ENCODE measurements around the gene CEP104.

CEP104 gene

GRCh38 chr1:3776231-3776961 is 80.6 kb downstream of the CEP104 start:
- no peak for DNase-seq

- DNase-seq = peak; percentile 43
These were observed 81.4 kb downstream of the CEP104 start for GRCh38 chr1:3775490-3776230.

- DNase-seq = peak; percentile 37
These were observed 82.0 kb downstream of the CEP104 start for GRCh38 chr1:3774946-3775489.

- no peak for DNase-seq
These were observed 82.6 kb downstream of the CEP104 start for GRCh38 chr1:3774276-3774945.

- no peak for DNase-seq
These were observed 83.3 kb downstream of the CEP104 start for GRCh38 chr1:3773572-3774275.

GRCh38 chr1:3772715-3773571 is 84.1 kb downstream of the CEP104 start, which contains the start of gene SMIM1:
Gene SMIM1, plus strand, starts transcription at chr1:3772749. Its CDS starts 2,625 bp downstream, at chr1:3775374.
- no peak for DNase-seq

- DNase-seq = peak; percentile 53
These were observed 84.8 kb downstream of the CEP104 start for GRCh38 chr1:3772027-3772714.

GRCh38 chr1:3771108-3772026 is 85.6 kb downstream of the CEP104 start:
- no peak for DNase-seq

GRCh38 chr1:3770047-3770765 is 86.8 kb downstream of the CEP104 start:
- no peak for DNase-seq

- DNase-seq = no peak
These were observed 88.1 kb downstream of the CEP104 start for GRCh38 chr1:3768811-3769390.

GRCh38 chr1:3767328-3767925 is 89.6 kb downstream of the CEP104 start:
- DNase-seq = no peak

GRCh38 chr1:3763351-3764125 is 93.5 kb downstream of the CEP104 start:
- no peak for DNase-seq

GRCh38 chr1:3762873-3763228 is 94.2 kb downstream of the CEP104 start:
- DNase-seq = no peak

- DNase-seq = no peak
These were observed 94.7 kb downstream of the CEP104 start for GRCh38 chr1:3762151-3762872.
